NCI-H187 treated with DMSO at 0.1 percent for 48 hours (cell line): ENCODE measurements around the gene NRG3.
"Not testable (repeated sequence)": the region's sequence is repeated elsewhere in the genome, so short reads cannot be mapped to it uniquely, and the experiment has no call there.

Source experiments
- DNase-seq: peaks from one replicate; lab custom pipeline; 2025; lab: John Stamatoyannopoulos, UW

NRG3 gene

GRCh38 chr10:82576093-82576492, 701.1 kb downstream of the NRG3 start:
- DNase-seq = no peak

DNA sequence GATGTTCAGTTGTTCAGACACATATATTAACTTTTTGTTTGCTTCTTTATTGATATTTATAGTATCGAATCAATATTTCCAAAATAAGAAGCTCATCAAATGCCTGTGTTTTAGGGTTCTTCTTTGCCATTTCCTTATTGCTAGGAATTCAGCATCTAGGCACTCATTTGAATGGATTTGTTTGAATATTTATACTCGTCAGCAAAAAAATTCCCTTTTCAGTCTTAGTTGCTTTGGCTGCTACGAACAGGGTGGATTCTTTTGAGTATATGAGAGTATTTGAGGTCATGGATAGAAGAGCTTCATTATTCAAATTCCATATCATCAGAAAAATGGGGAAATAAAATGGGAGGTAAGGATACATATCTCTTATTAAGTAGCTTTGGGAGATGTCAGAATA, 706.9 kb downstream of the NRG3 start:
- DNase-seq = no peak

DNA sequence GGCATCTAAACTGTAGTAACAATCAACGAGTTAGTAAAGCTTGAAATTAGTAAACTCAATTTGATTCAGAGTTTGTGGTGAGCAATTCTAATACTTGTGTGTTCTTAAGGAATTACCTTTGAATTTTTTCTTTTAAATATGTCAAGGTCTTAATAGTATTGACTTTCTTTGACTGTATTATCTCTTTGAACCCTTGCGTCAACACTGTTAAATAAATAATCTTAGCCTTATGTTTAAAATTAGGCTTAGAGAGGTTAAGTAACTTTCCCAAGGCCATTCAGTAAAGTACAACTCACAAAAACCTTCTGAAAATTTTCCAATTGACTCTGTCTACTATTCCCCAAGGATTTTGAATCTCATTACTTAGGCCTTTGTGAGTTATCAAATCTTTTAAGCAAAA, 716.4 kb downstream of the NRG3 start:
- DNase-seq = no peak

DNA sequence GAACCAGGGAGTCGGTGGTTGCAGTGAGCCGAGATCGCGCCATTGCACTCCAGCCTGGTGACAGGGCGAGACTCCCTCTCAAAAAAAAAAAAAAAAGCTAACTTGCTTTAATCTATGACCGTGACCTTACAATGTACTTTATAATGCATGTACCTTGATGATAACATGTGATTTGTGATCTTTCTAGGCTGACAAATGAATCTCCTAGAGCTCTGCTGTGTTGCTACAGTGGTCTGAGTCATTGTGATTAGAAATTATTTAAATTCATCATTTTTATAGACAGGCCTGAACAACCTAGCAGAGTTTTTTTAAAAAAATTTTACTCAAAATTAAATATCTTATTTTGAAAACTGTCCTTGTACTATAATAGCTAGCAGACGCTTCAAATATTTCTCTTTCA, 722.8 kb downstream of the NRG3 start:
- DNase-seq = no peak

GRCh38 chr10:82609845-82610244, 734.9 kb downstream of the NRG3 start:
- no peak for DNase-seq

- no peak for DNase-seq
These were observed 743.0 kb downstream of the NRG3 start for GRCh38 chr10:82618007-82618406.

- DNase-seq = no peak
These were observed 746.7 kb downstream of the NRG3 start for GRCh38 chr10:82621680-82622079.

DNA sequence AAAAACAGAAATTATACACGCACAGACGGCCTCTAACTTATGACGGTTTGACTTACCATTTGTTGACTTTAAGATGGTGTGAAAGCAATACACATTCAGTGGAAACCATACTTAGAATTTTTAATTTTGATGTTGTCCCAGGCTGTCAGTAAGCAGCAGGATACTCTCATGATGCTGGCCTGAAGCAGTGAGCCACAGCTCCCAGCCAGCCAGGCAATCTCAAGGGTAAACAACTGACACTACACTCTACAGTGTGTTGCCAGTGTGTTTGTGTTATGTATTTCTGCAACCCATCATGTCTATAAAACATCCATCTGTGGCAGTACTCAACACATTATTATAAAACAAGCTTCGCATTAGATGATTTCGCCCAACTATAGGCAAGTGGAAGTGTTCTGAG, 747.5 kb downstream of the NRG3 start:
- no peak for DNase-seq

GRCh38 chr10:82625512-82626189, 750.7 kb downstream of the NRG3 start:
- no peak for DNase-seq

DNA sequence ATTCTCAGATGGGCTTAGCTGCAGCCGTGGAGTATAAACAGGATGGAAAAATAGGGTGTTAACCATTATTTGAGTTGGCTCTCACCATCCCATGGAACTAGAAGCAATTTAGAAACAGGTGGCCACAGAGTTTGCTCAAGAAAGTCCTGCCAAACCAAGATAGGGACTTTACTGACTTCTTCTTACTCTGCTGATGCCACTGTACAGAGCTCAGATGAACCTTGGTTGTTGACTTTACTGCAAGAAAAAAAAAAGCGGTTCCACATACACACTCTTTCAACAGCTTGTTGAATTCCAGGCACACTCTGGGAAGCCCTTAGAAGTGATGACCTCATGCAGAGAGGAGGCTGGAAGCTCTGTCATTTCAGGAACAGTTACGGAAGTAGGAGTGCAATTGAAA, 753.4 kb downstream of the NRG3 start:
- no peak for DNase-seq

GRCh38 chr10:82643076-82643475, 768.1 kb downstream of the NRG3 start:
- DNase-seq = no peak

GRCh38 chr10:82643601-82644000, 768.6 kb downstream of the NRG3 start:
- DNase-seq = no peak

- DNase-seq = no peak
These were observed 770.2 kb downstream of the NRG3 start for GRCh38 chr10:82645221-82645620.

DNA sequence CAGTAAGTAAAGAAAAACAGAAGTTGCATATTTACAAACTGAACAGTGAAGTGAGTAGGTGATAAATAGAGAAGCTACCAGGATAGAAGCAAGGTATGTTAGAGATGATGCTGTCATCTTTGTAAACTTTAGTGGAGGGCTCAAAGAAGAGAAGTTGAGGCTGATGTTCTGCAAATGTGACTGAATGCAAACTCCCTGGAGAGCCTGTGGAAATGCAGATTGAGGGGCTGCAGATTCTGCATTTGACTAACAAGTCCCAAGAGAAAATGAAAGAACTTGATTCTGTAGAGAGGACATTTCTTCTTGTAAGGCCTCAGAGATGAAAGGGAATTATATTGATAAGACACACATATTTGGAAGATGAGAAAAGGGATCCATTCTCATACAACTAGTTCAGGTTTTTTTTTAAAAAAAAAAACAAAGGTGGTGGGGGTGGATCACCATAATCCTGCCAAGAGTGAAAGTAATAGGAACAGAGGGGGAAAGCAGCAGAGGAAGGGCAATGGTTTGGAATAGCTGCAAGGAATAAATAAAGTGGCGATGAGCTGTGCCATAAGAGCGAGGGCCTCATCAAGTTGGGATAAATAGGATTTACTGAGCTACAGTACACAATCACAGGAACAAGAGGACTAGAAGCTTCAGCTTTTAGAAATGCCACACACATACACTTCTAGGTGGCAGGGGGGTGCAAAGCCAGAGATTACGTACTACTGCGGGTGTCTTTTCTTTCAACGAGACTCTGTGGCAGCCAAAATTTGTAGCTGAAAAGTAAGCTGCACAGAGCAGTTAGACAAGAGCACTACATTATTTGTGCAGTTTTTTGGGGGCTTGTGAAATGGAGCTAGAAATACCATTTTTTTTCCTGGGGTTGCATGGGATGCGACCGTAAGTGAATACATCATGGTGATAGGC, 778.5 kb downstream of the NRG3 start:
- DNase-seq = no peak

GRCh38 chr10:82660205-82660604, 785.2 kb downstream of the NRG3 start:
- DNase-seq = no peak

DNA sequence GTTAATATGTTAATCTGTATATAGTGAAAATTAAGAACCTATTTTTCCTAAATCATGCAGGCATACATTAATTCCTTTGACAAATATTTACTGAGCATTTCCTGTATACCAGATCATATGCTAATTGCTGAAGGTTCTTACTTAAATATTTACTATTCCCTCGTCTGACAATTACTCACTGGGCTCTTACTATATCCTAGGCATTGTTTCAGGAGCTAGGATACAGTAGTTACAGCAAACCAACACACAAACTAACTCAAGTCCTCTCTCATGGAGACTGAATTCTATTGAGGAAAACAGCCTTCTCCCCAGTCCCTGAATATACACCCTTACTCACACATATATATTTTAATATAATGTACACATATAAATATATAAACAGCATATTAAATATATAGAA, 786.0 kb downstream of the NRG3 start:
- no peak for DNase-seq

DNA sequence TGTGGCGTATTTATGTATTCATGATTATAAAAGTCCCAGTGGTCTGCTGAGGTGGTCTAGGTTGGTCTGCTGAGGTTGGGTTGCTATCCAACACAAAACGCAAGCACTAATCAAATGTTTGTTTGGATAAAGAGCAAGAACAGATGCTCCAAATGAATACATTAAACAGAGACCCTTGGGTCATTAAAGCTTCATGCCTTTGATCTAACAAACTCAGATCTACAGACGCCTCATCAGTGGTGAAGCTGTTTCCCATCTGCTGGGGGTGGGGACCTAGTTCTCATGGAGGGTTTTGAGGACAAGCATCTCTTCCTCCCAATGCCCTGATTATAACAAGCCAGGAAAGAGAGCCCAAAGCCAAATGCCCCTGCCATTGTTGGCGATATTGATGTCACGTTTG, 786.7 kb downstream of the NRG3 start:
- DNase-seq = no peak

- no peak for DNase-seq
These were observed 793.4 kb downstream of the NRG3 start for GRCh38 chr10:82668221-82668895.

DNA sequence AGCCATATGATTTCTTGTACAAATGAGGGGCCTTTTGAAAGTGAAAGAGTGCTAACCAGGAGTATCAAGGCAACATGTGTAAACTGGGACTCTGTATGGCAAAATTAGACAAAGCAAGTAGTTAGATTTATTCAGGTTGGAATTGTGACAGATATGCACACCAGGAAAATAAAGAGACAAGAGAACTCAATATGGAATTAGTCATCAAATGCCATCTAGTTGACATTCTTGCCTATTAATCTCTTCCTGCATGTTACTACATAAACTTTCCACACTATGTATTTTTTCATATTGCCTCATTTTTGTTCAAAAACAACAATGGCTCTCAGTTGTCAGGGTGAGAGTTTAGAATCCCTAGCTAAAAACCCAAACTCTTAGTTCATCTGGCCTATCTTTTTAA, 799.0 kb downstream of the NRG3 start:
- DNase-seq = no peak

GRCh38 chr10:82677932-82678331, 802.9 kb downstream of the NRG3 start:
- DNase-seq = not testable (repeated sequence)

DNA sequence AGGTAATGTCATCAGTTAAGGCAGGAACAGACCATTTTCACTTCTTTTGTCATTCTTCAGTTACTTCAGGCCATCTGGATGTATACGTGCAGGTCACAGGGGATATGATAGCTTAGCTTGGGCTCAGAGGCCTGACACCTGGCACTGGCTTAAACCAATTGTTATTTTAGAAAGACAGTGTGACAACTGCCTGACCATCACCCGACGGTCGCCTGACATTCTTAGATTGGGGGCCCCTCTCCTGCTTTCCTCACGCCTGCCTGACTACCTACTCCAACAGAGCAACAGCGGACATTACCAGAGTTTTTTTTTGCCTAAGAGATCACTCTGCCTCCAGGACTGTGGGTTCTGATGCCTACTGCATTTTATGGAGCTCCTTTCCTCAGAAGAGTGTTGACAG, 803.5 kb downstream of the NRG3 start:
- DNase-seq = not testable (repeated sequence)

- DNase-seq = no peak
These were observed 805.6 kb downstream of the NRG3 start for GRCh38 chr10:82680608-82681007.

- no peak for DNase-seq
These were observed 809.0 kb downstream of the NRG3 start for GRCh38 chr10:82683945-82684344.
